ENCODE results near the gene LRRC49.

LRRC49 gene

DNA sequence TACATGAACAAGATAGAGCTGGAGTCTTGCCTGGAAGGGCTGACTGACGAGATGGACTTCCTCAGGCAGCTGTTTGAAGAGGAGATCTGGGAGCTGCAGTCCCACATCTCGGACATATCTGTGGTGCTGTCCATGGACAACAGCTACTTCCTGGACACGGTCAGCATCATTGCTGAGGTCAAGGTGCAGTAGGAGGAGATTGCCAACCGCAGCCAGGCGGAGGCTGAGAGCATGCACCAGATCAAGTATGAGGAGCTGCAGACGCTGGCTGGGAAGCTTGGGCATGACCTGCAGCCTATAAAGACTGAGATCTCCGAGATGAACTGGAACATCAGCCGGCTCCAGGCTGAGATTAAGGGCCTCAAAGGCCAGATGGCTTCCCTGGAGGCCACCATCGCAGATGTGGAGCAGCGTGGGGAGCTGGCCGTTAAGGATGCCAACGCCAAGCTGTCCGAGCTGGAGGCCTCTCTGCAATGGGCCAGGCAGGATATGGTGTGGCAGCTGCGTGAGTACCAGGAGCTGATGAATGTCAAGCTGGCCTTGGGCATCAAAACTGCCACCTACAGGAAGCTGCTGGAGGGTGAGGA is 33.2 kb upstream of the LRRC49 start:
- in situ Hi-C loops (cut with MboI; ENCODE audit: low pct_unique_long_range_greater_than_20kb, low sequenced_read_pairs, unreplicated experiment) = no loop called here
- DNase-seq (ENCODE audit: low spot score) = no peak
- TF ChIP-seq, protein P1, sequence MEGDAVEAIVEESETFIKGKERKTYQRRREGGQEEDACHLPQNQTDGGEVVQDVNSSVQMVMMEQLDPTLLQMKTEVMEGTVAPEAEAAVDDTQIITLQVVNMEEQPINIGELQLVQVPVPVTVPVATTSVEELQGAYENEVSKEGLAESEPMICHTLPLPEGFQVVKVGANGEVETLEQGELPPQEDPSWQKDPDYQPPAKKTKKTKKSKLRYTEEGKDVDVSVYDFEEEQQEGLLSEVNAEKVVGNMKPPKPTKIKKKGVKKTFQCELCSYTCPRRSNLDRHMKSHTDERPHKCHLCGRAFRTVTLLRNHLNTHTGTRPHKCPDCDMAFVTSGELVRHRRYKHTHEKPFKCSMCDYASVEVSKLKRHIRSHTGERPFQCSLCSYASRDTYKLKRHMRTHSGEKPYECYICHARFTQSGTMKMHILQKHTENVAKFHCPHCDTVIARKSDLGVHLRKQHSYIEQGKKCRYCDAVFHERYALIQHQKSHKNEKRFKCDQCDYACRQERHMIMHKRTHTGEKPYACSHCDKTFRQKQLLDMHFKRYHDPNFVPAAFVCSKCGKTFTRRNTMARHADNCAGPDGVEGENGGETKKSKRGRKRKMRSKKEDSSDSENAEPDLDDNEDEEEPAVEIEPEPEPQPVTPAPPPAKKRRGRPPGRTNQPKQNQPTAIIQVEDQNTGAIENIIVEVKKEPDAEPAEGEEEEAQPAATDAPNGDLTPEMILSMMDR (IDR thresholded peaks at IDR 0.05; ENCODE audit: extremely low read depth, insufficient read depth, missing control alignments) = no peak

DNA sequence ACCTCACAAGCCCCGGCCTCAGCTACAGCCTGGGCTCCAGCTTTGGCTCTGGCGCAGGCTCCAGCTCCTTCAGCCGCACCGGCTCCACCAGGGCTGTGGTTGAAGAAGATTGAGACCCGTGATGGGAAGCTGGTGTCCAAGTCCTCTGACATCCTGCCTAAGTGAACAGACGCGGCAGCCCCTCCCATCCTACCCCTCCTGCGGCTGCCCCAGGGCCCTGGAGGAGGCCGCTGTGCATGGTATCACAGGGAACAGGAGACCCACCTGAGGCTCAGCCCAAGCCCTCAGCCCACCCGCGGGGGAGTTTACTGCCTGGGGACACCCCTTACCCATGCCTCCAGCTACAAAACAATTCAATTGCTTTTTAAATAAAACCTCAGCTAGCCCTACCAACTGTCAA is 32.6 kb upstream of the LRRC49 start:
- TF ChIP-seq, protein P1 (IDR thresholded peaks at IDR 0.05; ENCODE audit: extremely low read depth, insufficient read depth, missing control alignments) = no peak
- in situ Hi-C loops (cut with MboI; ENCODE audit: low pct_unique_long_range_greater_than_20kb, low sequenced_read_pairs, unreplicated experiment) = no loop called here
- no peak for DNase-seq (ENCODE audit: low spot score)

DNA sequence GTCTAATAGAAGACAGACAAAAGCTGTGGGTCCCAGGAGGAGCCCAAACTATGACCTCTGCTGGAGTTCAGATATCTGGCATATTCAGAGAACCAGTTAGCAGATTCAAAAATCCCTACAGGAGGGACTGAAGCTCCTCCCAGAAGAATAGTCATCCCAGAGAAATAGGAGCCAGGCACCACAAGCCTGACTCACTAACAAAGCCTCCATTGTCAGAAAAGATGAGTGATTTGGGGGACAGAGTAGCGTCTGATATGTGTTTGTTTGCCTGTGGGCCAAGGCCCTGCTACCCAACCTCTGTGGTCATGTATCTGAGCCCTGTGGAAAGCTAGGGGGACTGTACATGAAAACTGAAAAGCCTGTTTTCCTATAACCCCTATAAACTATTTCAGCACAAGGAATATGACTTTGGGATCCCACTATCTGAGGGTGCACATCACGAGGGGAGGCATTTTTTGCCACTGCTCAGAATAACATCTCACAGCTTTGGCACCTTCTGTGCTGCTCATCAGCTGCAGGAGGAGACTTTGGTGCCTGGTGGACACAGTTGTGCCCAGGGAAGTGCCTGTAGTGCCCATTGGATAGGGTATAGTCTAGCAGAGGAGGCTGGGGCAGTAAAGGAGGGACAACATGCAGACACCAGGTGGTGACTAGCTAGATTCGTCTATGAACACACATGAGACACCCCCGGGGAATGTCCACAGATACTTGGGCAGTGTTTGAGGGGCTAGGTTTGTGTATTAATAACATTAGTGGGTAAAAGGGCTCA is 29.0 kb upstream of the LRRC49 start:
- TF ChIP-seq, protein P1 (IDR thresholded peaks at IDR 0.05; ENCODE audit: extremely low read depth, insufficient read depth, missing control alignments) = no peak
- in situ Hi-C loops (cut with MboI; ENCODE audit: low pct_unique_long_range_greater_than_20kb, low sequenced_read_pairs, unreplicated experiment) = no loop called here
- no peak for DNase-seq (ENCODE audit: low spot score)

DNA sequence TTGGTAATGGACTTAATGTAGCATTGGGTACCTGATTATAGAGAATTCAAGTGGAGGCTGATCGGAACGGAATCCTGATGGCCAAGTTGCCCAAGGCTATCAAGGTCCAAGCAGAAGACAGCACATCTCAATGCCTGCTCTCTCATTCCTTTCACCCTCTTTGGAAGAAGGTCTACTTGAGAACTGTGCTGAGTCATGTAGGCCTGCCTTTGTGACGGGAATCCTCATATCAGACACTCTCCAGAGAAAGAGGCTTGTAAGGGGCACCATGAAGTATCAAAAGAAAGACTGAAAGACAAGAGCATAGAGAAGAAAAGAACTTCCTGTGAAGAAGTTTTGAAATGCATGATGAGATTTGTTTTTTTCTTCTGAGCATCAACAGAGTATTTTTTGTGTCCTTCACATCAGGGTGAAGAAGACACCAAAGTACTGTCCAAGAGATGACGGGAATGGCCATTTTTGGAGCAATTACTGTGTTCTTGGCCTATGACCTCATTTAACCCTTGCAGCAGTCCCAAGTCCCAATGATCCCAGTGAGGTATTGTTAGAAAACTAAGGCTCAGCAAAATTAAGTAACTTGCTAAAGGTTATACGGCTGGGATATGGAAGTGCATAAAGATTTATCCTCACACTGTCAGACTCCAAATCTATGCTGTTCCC is 25.5 kb upstream of the LRRC49 start:
- in situ Hi-C loops (cut with MboI; ENCODE audit: low pct_unique_long_range_greater_than_20kb, low sequenced_read_pairs, unreplicated experiment) = no loop called here
- DNase-seq (ENCODE audit: low spot score) = no peak
- TF ChIP-seq, protein P1 (IDR thresholded peaks at IDR 0.05; ENCODE audit: extremely low read depth, insufficient read depth, missing control alignments) = no peak

DNA sequence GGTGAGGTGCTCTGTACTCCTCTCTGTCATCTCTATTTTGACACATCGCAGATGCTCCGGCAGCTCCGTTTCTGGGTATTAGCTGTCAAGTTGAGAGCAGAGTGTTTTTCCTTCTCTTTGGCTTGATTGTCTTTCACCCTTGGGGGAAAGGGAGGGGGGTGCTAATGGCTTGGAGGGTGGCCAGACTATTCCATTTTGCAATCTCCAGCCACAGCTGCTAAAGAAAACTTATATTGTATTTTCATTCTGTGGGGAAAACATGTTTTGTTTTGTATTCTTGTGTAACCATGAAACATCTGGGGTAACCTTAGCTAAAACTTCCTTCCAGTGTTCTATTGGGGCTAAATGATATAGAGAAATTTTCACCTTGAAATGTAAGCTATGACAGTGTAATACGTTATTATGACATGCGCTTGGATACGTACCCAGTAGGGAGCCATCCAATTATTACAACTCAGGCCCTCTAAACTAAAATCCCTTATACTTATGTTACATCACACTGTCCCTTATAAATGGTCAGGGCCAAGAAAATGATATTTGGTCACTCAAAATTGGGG is 24.6 kb upstream of the LRRC49 start:
- TF ChIP-seq, protein P1 (IDR thresholded peaks at IDR 0.05; ENCODE audit: extremely low read depth, insufficient read depth, missing control alignments) = no peak
- DNase-seq (ENCODE audit: low spot score) = no peak
- in situ Hi-C loops (cut with MboI; ENCODE audit: low pct_unique_long_range_greater_than_20kb, low sequenced_read_pairs, unreplicated experiment) = no loop called here

DNA sequence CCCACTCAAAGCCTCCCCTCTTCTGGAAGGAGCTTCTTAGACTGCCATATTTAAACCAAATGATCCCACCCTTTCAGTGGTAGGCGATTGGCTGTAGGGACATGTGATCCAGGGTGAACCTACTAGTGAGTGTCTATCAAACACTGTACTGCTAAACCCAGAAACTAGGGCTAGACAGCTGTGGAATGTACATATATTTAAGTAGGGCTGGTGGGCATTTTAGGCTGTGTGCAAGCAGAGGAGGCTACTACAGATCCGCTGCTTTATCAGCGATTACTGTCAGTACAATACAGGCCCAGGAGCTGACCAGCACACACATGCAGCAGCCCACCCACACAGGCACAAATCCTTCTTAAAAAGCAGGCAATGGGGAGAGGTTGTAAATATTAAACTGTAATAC is 23.3 kb upstream of the LRRC49 start:
- in situ Hi-C loops (cut with MboI; ENCODE audit: low pct_unique_long_range_greater_than_20kb, low sequenced_read_pairs, unreplicated experiment) = no loop called here
- TF ChIP-seq, protein P1 (IDR thresholded peaks at IDR 0.05; ENCODE audit: extremely low read depth, insufficient read depth, missing control alignments) = no peak
- DNase-seq (ENCODE audit: low spot score) = no peak
